Heart left ventricle (tissue), 16 donors: Measurements from ENCODE around the gene PCP2. TPM values are rescaled to one million over a fixed set of nuclear protein-coding genes. Genes with fewer than 3 reads are reported as not detected.

Source experiments
- ATAC-seq, 4 donors: fragments of 200-7000 bp; cut with Tn5 transposase; one replicate each; pipeline ENCODE4 v1.9.1; 2020 to 2022; ENCODE audit warnings: moderate library complexity in 4 of 4, mild to moderate bottlenecking in 3 of 4, moderate number of reproducible peaks in 1 of 4
- DNase-seq, 5 donors: peaks; one replicate each; pipeline ENCODE4 v3.0.0-alpha.2; 2020
- H3K27ac ChIP-seq, 12 donors: fragments of 200-600 bp; sonication (generic) in 4 of 12; one replicate each; pipeline versions ENCODE4 v1.5.0 to v1.8.0; 2016 to 2022; ENCODE audit warnings: mild to moderate bottlenecking in 2 of 12
- H3K27me3 ChIP-seq, 9 donors: fragments of 200-600 bp; sonication (generic) in 2 of 9; one replicate each; pipeline versions ENCODE4 v1.5.1 to v1.8.0; 2016 to 2022; ENCODE audit warnings: mild to moderate bottlenecking in 3 of 9
- H3K36me3 ChIP-seq, 9 donors: fragments of 200-600 bp; sonication (generic) in 2 of 9; one replicate each; pipeline versions ENCODE4 v1.5.0 to v1.8.0; 2018 to 2022; ENCODE audit warnings: mild to moderate bottlenecking in 2 of 9
- H3K4me1 ChIP-seq, 12 donors: fragments of 200-600 bp; sonication (generic) in 4 of 12; one replicate each; pipeline versions ENCODE4 v1.5.0 to v1.8.0; 2016 to 2022; ENCODE audit warnings: mild to moderate bottlenecking in 3 of 12
- H3K4me3 ChIP-seq, 12 donors: fragments of 200-600 bp; sonication (generic) in 4 of 12; one replicate each; pipeline versions ENCODE4 v1.5.0 to v1.8.0; 2017 to 2022; ENCODE audit warnings: mild to moderate bottlenecking in 9 of 12, moderate library complexity in 4 of 12
- H3K9me3 ChIP-seq, 12 donors: fragments of 200-600 bp; sonication (generic) in 4 of 12; one replicate each; pipeline versions ENCODE4 v1.5.0 to v1.8.0; 2016 to 2022; ENCODE audit warnings: mild to moderate bottlenecking in 1 of 12
- POLR2A ChIP-seq, 2 donors: fragments of 450-650 bp; IDR thresholded peaks; one replicate each; pipeline ENCODE4 v1.6.1; 2017; ENCODE audit warnings: antibody characterized with exemption in 2 of 2, mild to moderate bottlenecking in 2 of 2, moderate library complexity in 2 of 2
- WGBS, 4 donors: extraction: QIAGEN DNeasy Blood & Tissue Kit in 2 of 4; methylation state at CpG; one replicate each; pipeline versions ENCODE4 v1.1.5 to v1.1.7; 2013 to 2018; 5-methylcytosine and 5-hydroxymethylcytosine counted together
- intact Hi-C, 10 donors: fragments of 100-400 bp; cut with DNase I; formaldehyde crosslinking; loops; one replicate each; pipeline versions ENCODE4 v1.11.1 to v1.14.2; 2022
- polyA plus RNA-seq, 2 donors: library from polyadenylated mRNA; stranded (reverse); fragments of 200-250 nt; gene quantifications; one replicate each; pipeline ENCODE4 v1.2.3, GENCODE V29; 2013
- total RNA-seq, 9 donors: library from RNA; depleted of rRNA in 2 of 9; stranded (reverse); fragments of >200 nt in 2 of 9; fragmentation: NEBNext Ultra II Directional in 3 of 9; extraction: Animal tissue kit (Norgen Biotek cat#: 25700) in 3 of 9; gene quantifications; one replicate each; pipeline versions ENCODE4 v1.1.0 to v1.2.4, GENCODE V29; 2016 to 2023
- TF ChIP-seq, protein P1 (sequence below), 12 donors: fragments of 200-600 bp; sonication (generic) in 4 of 12; IDR thresholded peaks; one replicate each; pipeline versions ENCODE4 v1.5.0 to v1.8.0; 2018 to 2022; ENCODE audit warnings: antibody characterized with exemption in 12 of 12, mild to moderate bottlenecking in 5 of 12
- donor health status: ischemic (EF 13 %, LVEDD 7.1; RV severe dilation, severe dysfunction).
- donor health status: healthy with polysubstance abuse.
- donor health status: DM: no; HTN: yes; CAD: no.
- donor health status: DM: no; HTN: no; CAD: no.
- donor health status: ischemic (EF 25% LVEDD 6.9; RV normal size, moderate dysfunction).
- donor health status: ischemic (EF 25% LVEDD 5.7; RV mildly dilated, moderate dysfunction).
- donor health status: healthy.
- donor health status: DM: yes; HTN: yes; CAD: no.
- donor health status: ischemic (EF 35%, LVEDD 5.7; RV mildly dilated, moderate dysfunction).
- donor health status: nonischemic (EF 11% LVEDD 7.7; RV severe dilation, severe dysfunction).
- donor health status: DM: yes; HTN: yes; CAD: no.
- donor health status: PGD.
- donor health status: ischemic (EF 29% LVEDD 5.4; RV normal size, mild dysfunction).
- donor health status: nonischemic (EF 23%, LVEDD 6.1; RV moderate dilation, normal function).

The PCP2 gene
- total and polyA plus RNA-seq, 11 donors: 0.54 to 3.0 (median 1.3) TPM

DNA sequence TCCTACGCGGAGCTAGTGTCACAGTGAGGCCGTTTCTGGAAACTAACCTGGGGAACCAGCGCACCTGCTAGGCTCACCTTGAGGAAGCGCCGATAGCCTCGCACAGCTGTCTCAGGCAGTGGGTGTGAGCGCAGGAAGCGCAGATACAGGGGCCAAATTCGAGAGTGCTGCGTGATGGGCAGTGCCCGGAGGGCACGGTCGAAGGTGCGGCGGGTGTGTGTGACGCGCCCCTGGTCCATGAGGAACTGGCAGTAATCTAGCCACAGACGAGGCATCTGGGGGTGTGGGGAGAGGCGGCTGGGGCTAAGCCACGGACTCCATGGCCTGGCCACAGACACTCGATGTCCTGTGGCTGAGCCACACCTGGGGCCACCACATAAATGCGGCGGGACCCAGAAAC, 6.4 kb downstream of the PCP2 start:
- H3K4me1 ChIP-seq: peaks cover 3 to 36% (median 25%) of the 10 kb centered on the region in 12 donors
- H3K36me3 ChIP-seq: peaks cover 0 to 52% (median 35%) of the 10 kb centered on the region in 9 donors
- 89 to 96% (median 94%) methylated on average over 24 of the region's 24 CpGs for WGBS, 4 donors
- ATAC-seq (no peak), DNase-seq (no peak)
- H3K27me3 ChIP-seq: no peaks in the 10 kb centered on the region
- no peak overlapping the region for H3K27ac ChIP-seq
- H3K9me3 ChIP-seq: no peaks in the 10 kb centered on the region
- no peak overlapping the region for H3K4me3 ChIP-seq
- TF ChIP-seq, protein P1, sequence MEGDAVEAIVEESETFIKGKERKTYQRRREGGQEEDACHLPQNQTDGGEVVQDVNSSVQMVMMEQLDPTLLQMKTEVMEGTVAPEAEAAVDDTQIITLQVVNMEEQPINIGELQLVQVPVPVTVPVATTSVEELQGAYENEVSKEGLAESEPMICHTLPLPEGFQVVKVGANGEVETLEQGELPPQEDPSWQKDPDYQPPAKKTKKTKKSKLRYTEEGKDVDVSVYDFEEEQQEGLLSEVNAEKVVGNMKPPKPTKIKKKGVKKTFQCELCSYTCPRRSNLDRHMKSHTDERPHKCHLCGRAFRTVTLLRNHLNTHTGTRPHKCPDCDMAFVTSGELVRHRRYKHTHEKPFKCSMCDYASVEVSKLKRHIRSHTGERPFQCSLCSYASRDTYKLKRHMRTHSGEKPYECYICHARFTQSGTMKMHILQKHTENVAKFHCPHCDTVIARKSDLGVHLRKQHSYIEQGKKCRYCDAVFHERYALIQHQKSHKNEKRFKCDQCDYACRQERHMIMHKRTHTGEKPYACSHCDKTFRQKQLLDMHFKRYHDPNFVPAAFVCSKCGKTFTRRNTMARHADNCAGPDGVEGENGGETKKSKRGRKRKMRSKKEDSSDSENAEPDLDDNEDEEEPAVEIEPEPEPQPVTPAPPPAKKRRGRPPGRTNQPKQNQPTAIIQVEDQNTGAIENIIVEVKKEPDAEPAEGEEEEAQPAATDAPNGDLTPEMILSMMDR (IDR thresholded peaks at IDR 0.05): no peak
- no peak for TF ChIP-seq POLR2A (IDR thresholded peaks at IDR 0.05)
- intact Hi-C loops: loop anchor here in 1 of 10 donors (5.0 kb wide), 1 partner anchor 560 kb away; the partner anchor contains the start of gene ZNF557

DNA sequence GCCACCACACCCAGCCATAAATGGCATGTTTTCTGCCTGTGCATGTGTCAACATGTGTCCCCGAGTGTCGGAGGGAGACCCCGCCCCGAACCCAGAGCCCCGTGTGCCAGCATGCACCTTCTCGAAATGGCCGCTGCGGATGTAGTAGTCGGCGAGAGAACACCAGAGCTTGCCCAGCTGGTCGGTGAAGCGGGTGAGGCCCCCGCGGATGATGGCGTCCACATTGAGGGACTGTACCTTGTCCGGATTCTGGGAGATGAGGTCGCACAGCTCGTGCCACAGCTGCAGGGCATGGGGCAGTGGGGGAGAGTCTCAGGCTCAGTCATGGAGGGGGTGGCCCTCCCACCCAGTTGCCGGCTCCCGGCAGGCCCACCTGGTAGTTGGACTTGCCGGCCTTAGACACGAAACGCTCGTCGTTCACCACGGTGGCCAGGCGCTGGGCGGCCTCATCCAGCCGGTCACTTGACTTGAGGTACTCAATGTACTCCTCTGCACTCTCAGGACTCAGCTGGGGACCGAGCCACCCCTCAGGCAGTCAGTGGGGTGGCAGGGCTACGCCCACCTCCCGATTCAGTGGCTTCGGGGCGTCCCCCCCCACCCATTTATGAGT, 7.7 kb downstream of the PCP2 start:
- TF ChIP-seq POLR2A (IDR thresholded peaks at IDR 0.05): no peak
- TF ChIP-seq, protein P1 (IDR thresholded peaks at IDR 0.05): no peak
- H3K4me3 ChIP-seq: no peak overlapping the region
- H3K4me1 ChIP-seq: peaks cover 3 to 33% (median 22%) of the 10 kb centered on the region in 12 donors
- no peaks in the 10 kb centered on the region for H3K27me3 ChIP-seq
- WGBS, 4 donors: 95 to 100% (median 97%) methylated on average over 26 to 34 of the region's 34 CpGs
- intact Hi-C loops: loop anchor here in 1 of 10 donors (5.0 kb wide), 1 partner anchor 559 kb away; the partner anchor contains the start of gene ZNF557
- no peaks in the 10 kb centered on the region for H3K9me3 ChIP-seq
- DNase-seq: no peak
- no peak for ATAC-seq
- H3K27ac ChIP-seq: no peak overlapping the region
- H3K36me3 ChIP-seq: peaks cover 0 to 64% (median 48%) of the 10 kb centered on the region in 9 donors

DNA sequence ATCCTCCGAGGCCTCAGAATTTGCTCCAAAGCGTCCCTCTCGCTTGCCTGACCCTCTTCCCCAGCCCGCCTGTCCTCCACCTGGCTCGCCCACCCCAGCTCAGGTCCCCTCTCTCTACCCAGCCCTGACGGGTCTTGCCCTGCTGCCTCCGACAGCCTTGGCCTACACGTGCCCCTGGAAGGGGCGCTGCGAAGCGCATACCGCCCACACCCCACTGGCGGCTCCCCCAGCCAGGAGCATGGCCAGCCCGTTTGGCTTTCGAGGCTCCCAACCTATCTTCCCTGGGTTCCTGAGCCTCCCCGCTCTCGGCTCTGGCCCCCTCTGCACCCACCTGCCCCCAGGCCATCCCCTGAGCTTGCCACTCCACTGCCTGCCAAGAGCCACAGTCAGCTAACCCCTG, 8.7 kb downstream of the PCP2 start:
- peaks cover 0 to 24% (median 13%) of the 10 kb centered on the region in 12 donors for H3K4me1 ChIP-seq
- intact Hi-C loops: loop anchor here in 1 of 10 donors (5.0 kb wide), 1 partner anchor 558 kb away; the partner anchor contains the start of gene ZNF557
- 91 to 95% (median 92%) methylated on average over 13 to 17 of the region's 17 CpGs for WGBS, 4 donors

More for the DNA sequence above, 8.7 kb downstream of the PCP2 start:
- Histone ChIP-seq H3K27me3 (no peaks in the 10 kb centered on the region), H3K4me3 (no peak overlapping the region), H3K27ac (no peak overlapping the region), H3K36me3 (peaks cover 0 to 75% (median 58%) of the 10 kb centered on the region in 9 donors), H3K9me3 (no peaks in the 10 kb centered on the region)
- no peak for TF ChIP-seq POLR2A (IDR thresholded peaks at IDR 0.05)
- TF ChIP-seq, protein P1 (IDR thresholded peaks at IDR 0.05): no peak
- DNase-seq (no peak), ATAC-seq (no peak)
